Umbilical cord (tissue), 2 donors: Measurements from ENCODE around the gene C2CD4D. TPM values are rescaled to one million over a fixed set of nuclear protein-coding genes. Genes with fewer than 3 reads are reported as not detected.

ENCODE experiments used
- DNase-seq: peaks from one replicate; pipeline ENCODE4 v3.0.0-alpha.2; 2015; ENCODE audit warnings: low spot score
- total RNA-seq: library from RNA; depleted of rRNA; stranded (reverse); fragments of >200 nt; gene quantifications from one replicate; pipeline ENCODE4 v1.2.3, GENCODE V29; 2014; ENCODE audit warnings: low replicate concordance; ENCODE audit not compliant: insufficient read depth

Gene C2CD4D
- total RNA-seq, 1 donor from 2014 or later = not detected

- peak; percentile 99 for DNase-seq
Measured at GRCh38 chr1:151790071-151790939, 49.3 kb downstream of the C2CD4D start, which contains the start of gene TDRKH. TDRKH (minus strand) TSS chr1:151790500; CDS start chr1:151783022, 7,478 bp downstream.

Other genes with a start within 250 kb of the C2CD4D start
- gene SNX27, start 227.8 kb downstream of the C2CD4D start, total RNA-seq = 47.4 TPM
- not detected for gene CELF3, start 123.0 kb downstream of the C2CD4D start, total RNA-seq
- 4.1 TPM for gene RIIAD1, start 118.3 kb downstream of the C2CD4D start, total RNA-seq
- gene MRPL9, start 76.3 kb downstream of the C2CD4D start, total RNA-seq = 40.0 TPM
- 6.7 TPM for gene TDRKH, start 49.3 kb downstream of the C2CD4D start, total RNA-seq
- gene LINGO4, start 34.4 kb downstream of the C2CD4D start, total RNA-seq = 0.96 TPM
- 7.0 TPM for gene RORC, start 8.0 kb downstream of the C2CD4D start, total RNA-seq
- gene THEM5, start 13.9 kb upstream of the C2CD4D start, total RNA-seq = not detected
- gene THEM4, start 69.7 kb upstream of the C2CD4D start, total RNA-seq = 10.1 TPM
- 108 TPM for gene S100A10, start 154.0 kb upstream of the C2CD4D start, total RNA-seq
- 29.1 TPM for gene S100A11, start 197.2 kb upstream of the C2CD4D start, total RNA-seq
- 6.5 TPM for gene TCHHL1, start 249.2 kb upstream of the C2CD4D start, total RNA-seq